HepG2 (cell line): ENCODE data around the gene TMEM107. TPM values are rescaled to one million over a fixed set of nuclear protein-coding genes. Genes with fewer than 3 reads are reported as not detected.

Experiments
- ARID5B ChIP-seq: IDR thresholded peaks from 2 replicates; pipeline ENCODE4 v1.4.0; 2020; ENCODE audit warnings: mild to moderate bottlenecking, missing genetic modification reagents
- CBFB ChIP-seq: sonication (generic); formaldehyde crosslinking; IDR thresholded peaks from 2 replicates; pipeline ENCODE4 v1.4.0; 2020; ENCODE audit warnings: missing genetic modification reagents
- EP300 ChIP-seq, 3 experiments: sonication (generic) in 1 of 3; formaldehyde crosslinking in 1 of 3; IDR thresholded peaks; 2 replicates each; pipeline versions ENCODE4 v1.5.1 to v1.6.1; 2011 to 2020; ENCODE audit warnings: low read depth in 2 of 3, low read length in 2 of 3, borderline replicate concordance in 1 of 3, improper control_type of control experiment in 1 of 3, mild to moderate bottlenecking in 1 of 3, missing genetic modification reagents in 1 of 3, moderate library complexity in 1 of 3
- HNF4A ChIP-seq: sonication (generic); formaldehyde crosslinking; IDR thresholded peaks from 2 replicates; pipeline ENCODE4 v1.4.0; 2020; ENCODE audit warnings: missing genetic modification reagents
- HOXA3 ChIP-seq: sonication (generic); formaldehyde crosslinking; IDR thresholded peaks from 2 replicates; pipeline ENCODE4 v1.5.0; 2020; ENCODE audit warnings: missing genetic modification reagents
- KAT2B ChIP-seq: fragments of 150-350 bp; IDR thresholded peaks from 2 replicates; pipeline ENCODE4 v1.6.1; 2014; ENCODE audit warnings: low read depth, low read length, borderline replicate concordance
- KDM5B ChIP-seq: sonication (generic); formaldehyde crosslinking; IDR thresholded peaks from 2 replicates; pipeline ENCODE4 v1.4.0; 2020; ENCODE audit warnings: missing genetic modification reagents, mild to moderate bottlenecking, borderline replicate concordance
- POLR2A ChIP-seq, 2 experiments: IDR thresholded peaks; 2 replicates each; pipeline ENCODE4 v1.6.1; 2011; ENCODE audit warnings: low read depth in 2 of 2, low read length in 2 of 2, mild to moderate bottlenecking in 1 of 2, moderate library complexity in 1 of 2; ENCODE audit not compliant: insufficient read depth in 1 of 2
- RAD21 ChIP-seq: fragments of 450-650 bp; formaldehyde crosslinking; IDR thresholded peaks from 2 replicates; pipeline ENCODE4 v1.5.0; 2020; ENCODE audit warnings: mild to moderate bottlenecking
- RBFOX2 ChIP-seq: fragments of 200-400 bp; formaldehyde crosslinking; IDR thresholded peaks from 2 replicates; pipeline ENCODE4 v1.6.1; 2017; ENCODE audit warnings: low read depth, mild to moderate bottlenecking, low read length
- RXRA ChIP-seq: sonication (generic); formaldehyde crosslinking; IDR thresholded peaks from 2 replicates; pipeline ENCODE4 v1.5.1; 2020; ENCODE audit warnings: missing genetic modification reagents
- SMAD3 ChIP-seq: sonication (generic); formaldehyde crosslinking; IDR thresholded peaks from 2 replicates; pipeline ENCODE4 v1.4.0; 2020; ENCODE audit warnings: missing genetic modification reagents
- ZBTB33 ChIP-seq: sonication (generic); formaldehyde crosslinking; IDR thresholded peaks from 2 replicates; pipeline ENCODE4 v1.4.0; 2020; ENCODE audit warnings: missing genetic modification reagents
- ZFP62 ChIP-seq: sonication (generic); formaldehyde crosslinking; IDR thresholded peaks from 2 replicates; pipeline ENCODE4 v1.4.0; 2020; ENCODE audit warnings: missing genetic modification reagents
- ZNF512 ChIP-seq: sonication (generic); formaldehyde crosslinking; IDR thresholded peaks from 2 replicates; pipeline ENCODE4 v1.4.0; 2020; ENCODE audit warnings: mild to moderate bottlenecking, missing genetic modification reagents
- ZNF549 ChIP-seq: sonication (generic); formaldehyde crosslinking; IDR thresholded peaks from 2 replicates; pipeline ENCODE4 v1.5.0; 2020; ENCODE audit warnings: missing genetic modification reagents
- ZNF574 ChIP-seq: sonication (generic); formaldehyde crosslinking; IDR thresholded peaks from 2 replicates; pipeline ENCODE4 v1.4.0; 2020; ENCODE audit warnings: missing genetic modification reagents
- ZNF703 ChIP-seq: sonication (generic); formaldehyde crosslinking; IDR thresholded peaks from 2 replicates; pipeline ENCODE4 v1.5.1; 2020; ENCODE audit warnings: missing genetic modification reagents, mild to moderate bottlenecking, moderate library complexity, borderline replicate concordance
- polyA plus RNA-seq, 8 experiments: library from polyadenylated mRNA; depleted of rRNA in 3 of 8; stranded (reverse) in 7 of 8; unstranded in 1 of 8; fragments of >200 nt; fragmentation: Illumina TruSeq in 4 of 8; extraction: Trizol in 4 of 8; gene quantifications; 2 replicates each; pipeline versions ENCODE4 v1.2.1 to v1.2.3, GENCODE V29; 2011 to 2016; ENCODE audit warnings: low read depth in 4 of 8, missing spikeins in 1 of 8, mixed read lengths in 1 of 8; ENCODE audit not compliant: insufficient read depth in 1 of 8
- total RNA-seq, 5 experiments: library from RNA; depleted of rRNA; stranded (reverse); fragments of >200 nt; fragmentation: Illumina TruSeq; extraction: Trizol; gene quantifications; 2 replicates each; pipeline ENCODE4 v1.2.3, GENCODE V29; 2016; ENCODE audit warnings: low read depth in 1 of 5

The TMEM107 gene
- total and polyA plus RNA-seq, 2 of the 13 experiments (the other 11 are each of a cell fraction or from before 2014, with no cell fraction given): 7.2 to 15.3 TPM

- TF ChIP-seq ZBTB33 (CRISPR knock-in tag) (peak; percentile 48; the same call in 1 of the 2 replicates), HOXA3 (CRISPR knock-in tag) (peak; percentile 33; the same call in 1 of the 2 replicates), CBFB (CRISPR knock-in tag) (no peak), KAT2B (no peak), POLR2A (IDR thresholded peaks at IDR 0.05; ENCODE audit: insufficient read depth in 1 of 2, low read depth in 2 of 2, low read length in 2 of 2) (0 out of 4 replicates have a peak, but pooled peaks of 1 of the 2 experiments have one; percentile 42), RAD21 (CRISPR knock-in tag) (peak; percentile 75), ZNF703 (CRISPR knock-in tag) (0 out of 2 replicates have a peak, but pooled peaks have one; percentile 34), ZNF549 (no peak), RBFOX2 (0 out of 2 replicates have a peak, but pooled peaks have one; percentile 32), HNF4A (CRISPR knock-in tag) (peak; percentile 69), ARID5B (CRISPR knock-in tag) (0 out of 2 replicates have a peak, but pooled peaks have one; percentile 7), SMAD3 (CRISPR knock-in tag) (peak; percentile 54; the same call in 1 of the 2 replicates), RXRA (CRISPR knock-in tag) (peak; percentile 22; the same call in 1 of the 2 replicates), ZFP62 (no peak), ZNF574 (0 out of 2 replicates have a peak, but pooled peaks have one; percentile 32), ZNF512 (no peak), EP300 (IDR thresholded peaks at IDR 0.05; ENCODE audit: low read depth in 2 of 2, low read length in 2 of 2) (no peak), EP300 (CRISPR knock-in tag; IDR thresholded peaks at IDR 0.05; ENCODE audit: borderline replicate concordance) (0 out of 2 replicates have a peak, but pooled peaks have one; percentile 22), KDM5B (peak; percentile 10; the same call in 1 of the 2 replicates)
Measured at GRCh38 chr17:8158267-8159031, 17.7 kb downstream of the TMEM107 start (continued).
